Measurements from ENCODE around the gene SEPTIN10.

Gene SEPTIN10

DNA sequence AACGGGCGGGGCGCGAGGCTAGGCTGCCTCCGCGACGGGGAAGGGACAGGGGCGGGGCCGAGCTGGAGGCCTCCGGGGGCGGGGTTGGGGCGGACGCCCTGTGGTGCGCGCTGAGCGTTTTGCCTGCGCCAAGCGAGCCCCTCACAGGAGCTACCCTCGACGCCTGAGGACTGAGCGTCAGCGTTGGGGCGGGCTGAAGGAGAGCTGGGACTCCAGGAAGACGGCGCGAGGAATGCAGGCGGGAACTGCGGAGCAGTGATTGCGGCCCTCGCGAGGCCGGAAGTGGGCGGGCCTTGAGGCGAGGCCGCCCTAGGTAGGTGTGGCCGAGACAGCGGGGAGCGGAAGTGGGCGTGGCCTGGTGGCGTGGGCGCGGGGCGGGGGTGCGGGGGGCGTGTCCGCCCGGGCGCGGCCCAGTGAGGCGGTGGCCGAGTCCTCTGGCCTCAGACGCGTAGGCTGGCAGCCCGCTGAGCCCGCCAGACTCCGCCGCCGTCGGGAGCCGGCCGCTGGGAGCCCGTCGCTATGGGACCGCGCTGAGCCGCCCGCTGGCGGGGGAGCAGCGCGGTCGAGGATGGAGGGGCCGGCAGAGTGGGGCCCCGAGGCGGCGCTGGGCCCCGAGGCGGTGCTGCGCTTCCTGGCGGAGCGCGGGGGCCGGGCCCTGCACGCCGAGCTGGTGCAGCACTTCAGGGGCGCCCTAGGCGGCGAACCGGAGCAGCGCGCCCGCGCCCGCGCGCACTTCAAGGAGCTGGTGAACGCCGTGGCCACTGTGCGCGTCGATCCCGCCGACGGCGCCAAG is at the start of gene SEPTIN10, which contains the start of gene SOWAHC:
TSS of gene SEPTIN10 (minus strand) at position 45 of the 793 bp plus-strand sequence. CDS start 139 bp downstream, outside the sequence.
TSS of gene SOWAHC (plus strand) at position 443 of the 793 bp plus-strand sequence. CDS start at position 569, 126 bp downstream.
- H3K36me3 ChIP-seq (ENCODE audit: control insufficient read depth in 1 of 2, insufficient read depth in 2 of 2, low read length in 2 of 2) = no peaks in the 10 kb centered on the region
- H3K4me1 ChIP-seq (ENCODE audit: control insufficient read depth in 1 of 2, insufficient read depth in 2 of 2, low read length in 2 of 2) = peaks cover 14 to 41% of the 10 kb centered on the region in 2 donors
- H3K9me3 ChIP-seq (ENCODE audit: control insufficient read depth in 1 of 2, low read length in 2 of 2) = no peaks in the 10 kb centered on the region
- H3K27ac ChIP-seq (ENCODE audit: low read length) = peak within 1 kb of the TSS; percentile 98
- no peaks in the 10 kb centered on the region for H3K27me3 ChIP-seq (ENCODE audit: low read depth, low read length)
- H3K4me3 ChIP-seq (ENCODE audit: low read depth in 1 of 2, low read length in 2 of 2) = peak within 1 kb of the TSS; percentile 77 to 79

DNA sequence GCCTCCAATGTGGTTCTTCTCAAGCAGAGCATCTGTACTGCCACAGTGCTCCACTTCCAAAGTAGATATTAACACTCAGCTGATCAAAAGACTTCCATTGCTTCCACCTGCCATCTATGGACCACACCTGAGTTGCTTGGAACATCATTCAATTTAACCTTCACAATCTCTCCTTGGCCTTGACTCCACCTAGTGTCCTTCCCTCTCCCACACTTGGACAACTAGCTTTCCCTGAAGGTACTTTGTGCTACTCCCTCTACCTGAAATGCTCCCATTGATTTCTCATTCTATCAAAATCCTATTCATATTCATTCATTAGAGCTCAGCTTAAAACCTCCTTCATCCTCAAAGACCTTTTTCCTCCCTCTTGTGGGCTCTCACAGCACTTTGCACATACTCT is 49.1 kb upstream of the SEPTIN10 start:
- H3K4me3 ChIP-seq (ENCODE audit: low read depth in 1 of 2, low read length in 2 of 2) = no peak overlapping the region
- H3K9me3 ChIP-seq (ENCODE audit: control insufficient read depth in 1 of 2, low read length in 2 of 2) = no peaks in the 10 kb centered on the region
- H3K27ac ChIP-seq (ENCODE audit: low read length) = peak overlapping the region; percentile 76
- H3K4me1 ChIP-seq (ENCODE audit: control insufficient read depth in 1 of 2, insufficient read depth in 2 of 2, low read length in 2 of 2) = peaks cover 5 to 7% of the 10 kb centered on the region in 2 donors
- no peaks in the 10 kb centered on the region for H3K27me3 ChIP-seq (ENCODE audit: low read depth, low read length)
- H3K36me3 ChIP-seq (ENCODE audit: control insufficient read depth in 1 of 2, insufficient read depth in 2 of 2, low read length in 2 of 2) = no peaks in the 10 kb centered on the region

DNA sequence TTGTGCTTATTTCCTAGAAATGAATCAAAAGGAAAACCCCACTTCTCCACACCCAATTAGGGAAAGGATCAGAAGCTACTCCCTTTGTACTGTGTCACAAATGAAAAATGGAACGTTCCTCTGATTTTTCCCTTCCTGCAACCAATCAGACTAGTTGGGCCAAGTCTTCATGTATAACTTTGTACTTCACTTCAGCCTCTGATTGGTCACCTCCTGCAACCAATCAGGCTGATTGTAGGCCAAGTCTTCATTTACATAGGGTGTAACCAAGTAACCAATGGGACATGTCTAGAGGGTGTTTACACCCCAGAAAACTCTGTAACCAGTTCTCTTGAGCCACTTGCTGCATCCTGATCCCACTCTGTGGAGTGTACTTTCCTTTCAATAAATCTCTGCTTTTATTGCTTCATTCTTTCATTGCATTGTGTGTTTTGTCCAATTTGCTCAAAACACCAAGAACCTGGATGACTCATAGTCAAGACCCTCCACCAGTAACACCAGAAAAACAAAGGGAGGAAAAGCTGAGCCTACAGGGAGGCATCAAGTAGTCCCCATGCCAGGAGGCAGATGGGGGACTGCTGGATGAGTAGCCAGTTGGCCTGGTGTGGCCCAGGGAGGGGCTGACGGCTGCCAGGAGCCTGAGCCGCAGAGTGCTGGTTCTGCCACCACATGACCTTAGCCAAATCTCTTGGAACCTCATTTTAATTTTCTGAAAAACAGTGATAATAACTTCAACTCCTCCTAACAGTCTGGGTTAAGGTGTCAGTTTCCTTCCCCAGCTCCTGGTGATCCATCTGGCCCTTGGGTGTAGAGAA is 46.5 kb upstream of the SEPTIN10 start:
- H3K36me3 ChIP-seq (ENCODE audit: control insufficient read depth in 1 of 2, insufficient read depth in 2 of 2, low read length in 2 of 2) = no peaks in the 10 kb centered on the region
- H3K27ac ChIP-seq (ENCODE audit: low read length) = no peak overlapping the region
- H3K27me3 ChIP-seq (ENCODE audit: low read depth, low read length) = no peaks in the 10 kb centered on the region
- no peak overlapping the region for H3K4me3 ChIP-seq (ENCODE audit: low read depth in 1 of 2, low read length in 2 of 2)
- no peaks in the 10 kb centered on the region for H3K9me3 ChIP-seq (ENCODE audit: control insufficient read depth in 1 of 2, low read length in 2 of 2)
- H3K4me1 ChIP-seq (ENCODE audit: control insufficient read depth in 1 of 2, insufficient read depth in 2 of 2, low read length in 2 of 2) = peaks cover 5 to 7% of the 10 kb centered on the region in 2 donors

DNA sequence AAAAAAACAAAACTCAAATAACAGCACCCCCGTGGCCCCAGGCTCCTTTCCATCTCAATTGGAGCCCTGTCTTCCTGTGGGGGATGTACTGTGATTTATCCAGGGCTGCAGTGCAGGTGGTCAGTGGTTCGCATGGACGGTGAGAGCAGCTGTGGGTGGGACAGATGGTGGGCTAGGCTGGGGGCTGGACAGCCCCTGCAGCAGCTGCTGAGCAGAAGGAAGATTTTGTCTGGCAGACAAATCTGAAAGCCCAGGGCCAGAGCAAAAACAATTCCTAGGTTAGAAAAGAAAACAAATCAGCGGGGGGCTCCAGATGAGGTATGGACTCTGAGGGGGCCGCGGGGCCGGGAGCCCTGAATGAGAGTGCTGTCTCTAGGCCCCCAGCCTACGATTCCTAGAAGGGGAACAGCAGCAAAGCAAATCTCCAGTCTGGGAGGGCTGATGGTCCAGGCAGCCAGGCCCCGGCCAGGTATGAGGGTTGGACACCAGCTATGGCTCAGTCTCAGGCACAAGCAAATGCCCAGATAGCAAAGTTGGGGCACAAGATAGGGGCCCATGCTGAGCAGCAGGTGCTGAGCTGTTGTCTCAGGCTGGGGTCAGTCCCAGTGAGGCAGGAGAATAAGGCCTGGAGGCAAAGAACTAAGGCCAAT is 45.8 kb upstream of the SEPTIN10 start:
- no peak overlapping the region for H3K4me3 ChIP-seq (ENCODE audit: low read depth in 1 of 2, low read length in 2 of 2)
- H3K27me3 ChIP-seq (ENCODE audit: low read depth, low read length) = no peaks in the 10 kb centered on the region
- H3K36me3 ChIP-seq (ENCODE audit: control insufficient read depth in 1 of 2, insufficient read depth in 2 of 2, low read length in 2 of 2) = no peaks in the 10 kb centered on the region
- no peaks in the 10 kb centered on the region for H3K9me3 ChIP-seq (ENCODE audit: control insufficient read depth in 1 of 2, low read length in 2 of 2)
- no peak overlapping the region for H3K27ac ChIP-seq (ENCODE audit: low read length)
- peaks cover 5 to 7% of the 10 kb centered on the region in 2 donors for H3K4me1 ChIP-seq (ENCODE audit: control insufficient read depth in 1 of 2, insufficient read depth in 2 of 2, low read length in 2 of 2)

DNA sequence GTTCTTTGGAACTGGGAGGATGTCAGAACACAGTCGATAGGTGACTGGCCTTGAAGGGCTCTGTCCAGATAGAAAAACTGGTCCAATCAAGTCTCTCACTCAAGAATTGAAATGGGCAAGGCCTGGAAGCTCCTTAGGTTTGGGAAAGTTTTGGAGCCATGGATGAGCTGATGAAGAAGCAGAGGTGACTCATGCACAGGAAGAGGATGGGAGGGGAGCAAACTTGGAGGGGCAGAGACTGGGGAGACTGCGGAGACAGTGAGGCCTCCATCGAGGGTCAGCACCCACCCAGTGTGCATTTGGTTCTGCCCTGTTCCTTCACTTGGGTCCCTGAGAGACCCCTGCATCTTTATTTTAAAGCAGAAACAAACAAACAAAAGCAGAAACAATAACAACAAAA is 41.5 kb upstream of the SEPTIN10 start:
- Histone ChIP-seq H3K4me1 (ENCODE audit: control insufficient read depth in 1 of 2, insufficient read depth in 2 of 2, low read length in 2 of 2) (no peaks in the 10 kb centered on the region), H3K27ac (ENCODE audit: low read length) (no peak overlapping the region)

DNA sequence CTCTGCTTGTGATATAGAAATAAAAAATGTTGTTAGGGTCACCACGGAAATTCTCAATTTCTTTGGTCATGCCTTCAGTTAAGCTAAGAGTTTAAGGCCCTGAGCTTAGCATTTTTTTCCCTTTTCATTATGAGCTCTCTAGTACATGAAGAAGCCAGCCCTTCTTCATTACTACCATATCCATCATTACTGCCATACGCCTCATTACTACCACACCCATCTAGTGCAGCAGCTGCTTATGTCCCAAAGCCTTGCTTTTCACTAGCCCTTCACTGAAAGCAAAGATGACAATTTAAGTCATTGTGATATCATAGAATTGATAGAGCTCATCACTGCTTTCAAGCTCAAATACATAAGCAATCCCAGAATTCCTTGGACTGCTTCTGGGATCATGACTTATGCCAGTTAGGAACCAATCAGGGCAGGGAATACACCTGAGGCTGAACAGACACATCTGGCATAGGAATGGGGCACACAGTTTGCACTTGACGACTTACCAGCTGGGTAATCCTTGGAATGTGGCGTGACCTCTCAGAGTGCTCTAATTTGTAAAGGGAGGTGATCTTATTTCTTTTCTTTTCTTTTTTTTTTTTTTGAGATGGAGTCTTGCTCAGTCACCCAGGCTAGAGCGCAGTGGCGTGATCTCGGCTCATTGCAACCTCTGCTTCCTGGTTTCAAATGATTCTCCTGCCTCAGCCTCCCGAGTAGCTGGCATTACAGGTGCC is 40.7 kb upstream of the SEPTIN10 start:
- Histone ChIP-seq H3K9me3 (ENCODE audit: control insufficient read depth in 1 of 2, low read length in 2 of 2) (no peaks in the 10 kb centered on the region), H3K27ac (ENCODE audit: low read length) (no peak overlapping the region), H3K4me3 (ENCODE audit: low read depth in 1 of 2, low read length in 2 of 2) (no peak overlapping the region), H3K27me3 (ENCODE audit: low read depth, low read length) (no peaks in the 10 kb centered on the region), H3K36me3 (ENCODE audit: control insufficient read depth in 1 of 2, insufficient read depth in 2 of 2, low read length in 2 of 2) (no peaks in the 10 kb centered on the region), H3K4me1 (ENCODE audit: control insufficient read depth in 1 of 2, insufficient read depth in 2 of 2, low read length in 2 of 2) (no peaks in the 10 kb centered on the region)

More for the DNA sequence above, 41.5 kb upstream of the SEPTIN10 start:
- no peaks in the 10 kb centered on the region for H3K27me3 ChIP-seq (ENCODE audit: low read depth, low read length)
- no peaks in the 10 kb centered on the region for H3K36me3 ChIP-seq (ENCODE audit: control insufficient read depth in 1 of 2, insufficient read depth in 2 of 2, low read length in 2 of 2)
- H3K9me3 ChIP-seq (ENCODE audit: control insufficient read depth in 1 of 2, low read length in 2 of 2) = no peaks in the 10 kb centered on the region
- H3K4me3 ChIP-seq (ENCODE audit: low read depth in 1 of 2, low read length in 2 of 2) = no peak overlapping the region

DNA sequence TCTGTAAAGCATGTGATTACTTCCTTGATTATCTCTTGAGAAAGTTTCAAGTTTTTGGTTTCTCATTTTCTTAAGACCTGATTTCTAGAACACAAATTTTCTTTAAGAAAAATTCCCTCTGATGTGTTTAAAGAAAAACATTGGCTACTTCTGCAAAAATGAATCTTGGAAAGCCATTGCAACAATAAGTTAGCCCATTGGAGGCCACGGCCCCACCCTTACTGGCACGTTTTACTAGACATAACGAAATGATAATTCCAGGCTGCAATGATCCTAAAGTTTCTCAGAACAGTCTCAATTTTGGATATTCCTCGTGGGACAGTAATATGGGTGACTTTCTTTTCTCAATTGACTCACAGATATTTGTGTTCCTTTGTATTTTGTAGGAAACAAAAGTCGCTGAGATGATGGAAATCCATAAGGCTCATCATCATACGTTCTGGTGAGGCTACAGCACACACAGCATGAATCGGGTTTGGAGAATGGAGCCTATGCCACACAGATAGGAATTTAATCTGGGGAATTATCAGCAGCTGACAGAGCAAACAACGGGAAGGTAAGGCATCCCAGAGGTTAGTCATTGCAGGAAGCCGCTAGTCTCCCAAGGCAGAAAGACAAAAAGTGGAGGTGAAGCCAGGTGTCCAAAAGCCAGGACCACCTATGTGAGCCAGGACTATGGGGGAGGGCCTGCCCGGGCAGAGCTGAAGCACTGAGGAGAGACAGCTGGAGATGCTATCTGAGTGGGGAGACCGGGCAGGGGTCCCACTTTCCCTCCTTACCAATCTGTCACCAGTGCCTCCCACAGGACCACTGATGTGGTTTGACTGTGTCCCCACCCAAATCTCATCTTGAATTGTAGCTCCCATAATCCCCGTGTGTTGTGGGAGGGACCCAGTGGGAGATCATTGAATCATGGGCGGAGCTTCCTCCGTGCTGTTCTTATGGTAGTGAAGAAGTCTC is 36.2 kb upstream of the SEPTIN10 start:
- Histone ChIP-seq H3K27ac (ENCODE audit: low read length) (no peak overlapping the region), H3K4me3 (ENCODE audit: low read depth in 1 of 2, low read length in 2 of 2) (no peak overlapping the region), H3K27me3 (ENCODE audit: low read depth, low read length) (no peaks in the 10 kb centered on the region), H3K9me3 (ENCODE audit: control insufficient read depth in 1 of 2, low read length in 2 of 2) (no peaks in the 10 kb centered on the region), H3K36me3 (ENCODE audit: control insufficient read depth in 1 of 2, insufficient read depth in 2 of 2, low read length in 2 of 2) (no peaks in the 10 kb centered on the region), H3K4me1 (ENCODE audit: control insufficient read depth in 1 of 2, insufficient read depth in 2 of 2, low read length in 2 of 2) (no peaks in the 10 kb centered on the region)

DNA sequence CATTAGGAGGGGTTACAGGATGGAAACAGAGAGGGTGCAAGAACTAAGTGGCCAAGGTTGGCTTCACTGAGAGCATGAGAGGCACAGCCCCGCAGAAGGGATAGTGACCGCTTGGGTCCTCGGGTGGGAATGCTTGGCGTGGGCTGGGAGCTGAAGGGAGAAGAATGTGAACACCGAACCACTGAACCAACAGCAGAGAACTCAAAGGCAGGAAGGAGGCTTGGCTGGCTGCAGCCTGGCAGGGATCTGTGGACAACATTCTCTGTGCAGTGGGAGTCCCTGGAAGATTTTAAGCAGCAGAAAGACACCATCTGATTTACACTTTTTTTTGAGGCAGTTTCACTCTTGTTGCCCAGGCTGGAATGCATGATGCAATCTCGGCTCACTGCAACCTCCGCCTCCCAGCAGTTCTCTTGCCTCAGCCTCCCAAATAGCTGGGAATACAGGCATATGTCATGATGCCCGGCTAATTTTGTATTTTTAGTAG is 34.3 kb upstream of the SEPTIN10 start:
- H3K27me3 ChIP-seq (ENCODE audit: low read depth, low read length) = no peaks in the 10 kb centered on the region
- H3K36me3 ChIP-seq (ENCODE audit: control insufficient read depth in 1 of 2, insufficient read depth in 2 of 2, low read length in 2 of 2) = no peaks in the 10 kb centered on the region
- no peak overlapping the region for H3K27ac ChIP-seq (ENCODE audit: low read length)
- no peaks in the 10 kb centered on the region for H3K9me3 ChIP-seq (ENCODE audit: control insufficient read depth in 1 of 2, low read length in 2 of 2)
- H3K4me1 ChIP-seq (ENCODE audit: control insufficient read depth in 1 of 2, insufficient read depth in 2 of 2, low read length in 2 of 2) = peaks cover 4 to 10% of the 10 kb centered on the region in 2 donors
- no peak overlapping the region for H3K4me3 ChIP-seq (ENCODE audit: low read depth in 1 of 2, low read length in 2 of 2)

DNA sequence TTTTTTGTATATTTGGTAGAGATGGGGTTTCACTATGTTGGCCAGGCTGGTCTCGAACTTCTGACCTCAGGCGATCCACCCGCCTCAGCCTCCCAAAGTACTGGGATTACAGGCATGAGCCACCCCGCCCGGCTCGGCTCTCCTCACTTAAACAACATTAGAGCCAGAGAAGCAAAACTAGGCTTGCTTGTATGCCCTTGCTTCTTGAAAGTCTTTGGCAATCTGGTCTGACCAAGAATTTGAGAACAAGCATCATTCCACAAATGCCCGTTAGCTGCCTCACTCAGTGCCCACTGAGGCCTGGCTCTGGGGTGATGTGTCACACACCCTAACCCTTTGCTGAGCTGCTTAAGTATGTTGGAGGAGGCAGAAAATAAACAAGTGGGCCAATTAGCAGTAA is 33.9 kb upstream of the SEPTIN10 start:
- Histone ChIP-seq H3K9me3 (ENCODE audit: control insufficient read depth in 1 of 2, low read length in 2 of 2) (no peaks in the 10 kb centered on the region), H3K27me3 (ENCODE audit: low read depth, low read length) (no peaks in the 10 kb centered on the region), H3K36me3 (ENCODE audit: control insufficient read depth in 1 of 2, insufficient read depth in 2 of 2, low read length in 2 of 2) (no peaks in the 10 kb centered on the region), H3K27ac (ENCODE audit: low read length) (no peak overlapping the region), H3K4me3 (ENCODE audit: low read depth in 1 of 2, low read length in 2 of 2) (no peak overlapping the region), H3K4me1 (ENCODE audit: control insufficient read depth in 1 of 2, insufficient read depth in 2 of 2, low read length in 2 of 2) (peaks cover 4 to 10% of the 10 kb centered on the region in 2 donors)

DNA sequence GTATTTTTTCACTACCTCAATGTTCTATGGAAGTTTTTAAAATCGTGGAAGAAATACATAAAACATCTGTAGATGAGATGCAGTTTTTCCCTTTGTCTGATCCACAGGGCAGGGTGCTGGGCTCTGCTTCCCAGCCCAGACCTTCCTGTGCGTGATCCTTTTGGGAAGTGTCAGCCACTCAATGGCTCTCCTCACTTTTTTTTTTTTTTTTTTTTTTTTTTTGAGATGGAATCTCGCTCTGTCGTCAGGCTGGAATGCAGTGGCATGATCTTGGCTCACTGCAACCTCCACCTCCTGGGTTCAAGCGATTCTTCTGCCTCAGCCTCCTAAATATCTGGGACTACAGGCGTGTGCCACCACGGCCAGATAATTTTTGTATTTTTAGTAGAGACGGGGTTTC is 33.2 kb upstream of the SEPTIN10 start:
- Histone ChIP-seq H3K4me1 (ENCODE audit: control insufficient read depth in 1 of 2, insufficient read depth in 2 of 2, low read length in 2 of 2) (peaks cover 4 to 10% of the 10 kb centered on the region in 2 donors), H3K27me3 (ENCODE audit: low read depth, low read length) (no peaks in the 10 kb centered on the region), H3K36me3 (ENCODE audit: control insufficient read depth in 1 of 2, insufficient read depth in 2 of 2, low read length in 2 of 2) (no peaks in the 10 kb centered on the region), H3K9me3 (ENCODE audit: control insufficient read depth in 1 of 2, low read length in 2 of 2) (no peaks in the 10 kb centered on the region), H3K27ac (ENCODE audit: low read length) (no peak overlapping the region), H3K4me3 (ENCODE audit: low read depth in 1 of 2, low read length in 2 of 2) (no peak overlapping the region)

All from muscle layer of duodenum (tissue), 2 donors.